H1 (cell line): ENCODE results near the gene LRRC37B. TPM values are rescaled to one million over a fixed set of nuclear protein-coding genes. Genes with fewer than 3 reads are reported as not detected.
"Not testable (repeated sequence)": the region's sequence is repeated elsewhere in the genome, so short reads cannot be mapped to it uniquely, and the experiment has no call there.

ENCODE experiments used
- CTCF ChIA-PET: fragments of 300-600 bp; sonication (Branson Sonifier 250); formaldehyde crosslinking; loops from one replicate; lab custom pipeline; 2021; ENCODE audit not compliant: partially characterized antibody; lab: Charles Lee
- POLR2A ChIA-PET: fragments of 300-600 bp; sonication (Branson Sonifier 250); formaldehyde crosslinking; loops from one replicate; lab custom pipeline; 2021; ENCODE audit warnings: inconsistent platforms; ENCODE audit not compliant: partially characterized antibody; lab: Charles Lee
- DNase-seq, 2 experiments: peaks; one replicate each; pipeline versions ENCODE4 v3.0.0 to v3.0.0-alpha.2; 2010 to 2022; ENCODE audit warnings: low spot score in 2 of 2, low read depth in 1 of 2, mixed read lengths in 1 of 2
- FAIRE-seq: peaks from 2 replicates; lab custom pipeline; 2011; peaks lifted over from hg19 to GRCh38; lab: Jason Lieb, UNC
- H2AFZ ChIP-seq: 2 replicates; pipeline ENCODE4 v1.8.1; 2012; ENCODE audit warnings: low read length, inconsistent platforms
- H2AK5ac ChIP-seq: 2 replicates; pipeline ENCODE4 v1.6.1; 2013; ENCODE audit warnings: low read depth, low read length
- H2BK120ac ChIP-seq: replicated peaks from 2 replicates; pipeline ENCODE3; 2013; ENCODE audit warnings: low read depth, low read length, inconsistent platforms
- H2BK12ac ChIP-seq: 2 replicates; pipeline ENCODE4 v1.6.1; 2013; ENCODE audit warnings: low read depth, low read length
- H2BK15ac ChIP-seq: 2 replicates; pipeline ENCODE4 v1.6.1; 2013; ENCODE audit warnings: low read length
- H2BK20ac ChIP-seq: 2 replicates; pipeline ENCODE4 v1.6.1; 2013; ENCODE audit warnings: low read length
- H2BK5ac ChIP-seq: 2 replicates; pipeline ENCODE4 v1.6.1; 2013; ENCODE audit warnings: low read depth, low read length
- H3K14ac ChIP-seq: 2 replicates; pipeline ENCODE4 v1.6.1; 2013; ENCODE audit warnings: inconsistent platforms; ENCODE audit not compliant: insufficient read length
- H3K18ac ChIP-seq: 2 replicates; pipeline ENCODE4 v1.6.1; 2013; ENCODE audit warnings: low read length; ENCODE audit errors: extremely low read depth
- H3K23ac ChIP-seq: 2 replicates; pipeline ENCODE4 v1.6.1; 2013; ENCODE audit warnings: inconsistent platforms; ENCODE audit not compliant: insufficient read length
- H3K23me2 ChIP-seq: 2 replicates; pipeline ENCODE4 v1.6.1; 2013; ENCODE audit warnings: low read depth, low read length
- H3K27ac ChIP-seq: 2 replicates; pipeline ENCODE4 v1.6.1; 2011; ENCODE audit warnings: low read depth, low read length, inconsistent platforms
- H3K27me3 ChIP-seq, 4 experiments: replicated peaks in 1 of 4; 1 replicate in 1 of 4; 2 replicates in 3 of 4; pipeline versions ENCODE4 v1.6.1 to v1.8.1; 2011 to 2013; ENCODE audit warnings: low read length in 3 of 4, mild to moderate bottlenecking in 3 of 4, inconsistent platforms in 2 of 4, mixed read lengths in 2 of 4, moderate library complexity in 1 of 4; ENCODE audit not compliant: control insufficient read depth in 3 of 4, insufficient read depth in 3 of 4; ENCODE audit errors: extremely low read depth in 1 of 4
- H3K36me3 ChIP-seq, 4 experiments: 2 replicates each; pipeline versions ENCODE4 v1.6.1 to v1.8.1; 2011 to 2013; ENCODE audit warnings: mild to moderate bottlenecking in 4 of 4, low read length in 3 of 4, moderate library complexity in 2 of 4, control low read depth in 1 of 4, inconsistent platforms in 1 of 4; ENCODE audit not compliant: insufficient read depth in 4 of 4, control insufficient read depth in 2 of 4
- H3K4ac ChIP-seq: replicated peaks from 2 replicates; pipeline ENCODE3; 2013; ENCODE audit warnings: low read length, low read depth, mixed read lengths, inconsistent platforms; ENCODE audit not compliant: insufficient read length
- H3K4me1 ChIP-seq, 4 experiments: replicated peaks in 1 of 4; 1 replicate in 1 of 4; 2 replicates in 3 of 4; pipeline versions ENCODE4 v1.6.1 to v1.8.1; 2011 to 2013; ENCODE audit warnings: low read length in 3 of 4, inconsistent platforms in 2 of 4, mixed read lengths in 1 of 4; ENCODE audit not compliant: insufficient read depth in 4 of 4, control insufficient read depth in 3 of 4
- H3K4me2 ChIP-seq, 2 experiments: 2 replicates each; pipeline versions ENCODE4 v1.6.1 to v1.8.1; 2011 to 2013; ENCODE audit warnings: low read depth in 2 of 2, low read length in 2 of 2, control low read depth in 1 of 2, inconsistent platforms in 1 of 2, mild to moderate bottlenecking in 1 of 2; ENCODE audit not compliant: insufficient read depth in 1 of 2
- H3K4me3 ChIP-seq, 4 experiments: fragments of 200-600, 300-600 bp in 1 of 4; sonication (generic), shearing (Covaris generic), sonication (Bioruptor Twin) in 1 of 4; 2 replicates each; pipeline versions ENCODE4 v1.5.1 to v1.8.1; 2011 to 2016; ENCODE audit warnings: low read length in 4 of 4, low read depth in 3 of 4, control low read depth in 2 of 4, inconsistent platforms in 2 of 4, mild to moderate bottlenecking in 2 of 4, mixed read lengths in 1 of 4, moderate library complexity in 1 of 4; ENCODE audit not compliant: insufficient read depth in 2 of 4; ENCODE audit errors: extremely low read depth in 1 of 4
- H3K56ac ChIP-seq: replicated peaks from 2 replicates; pipeline ENCODE3; 2013; ENCODE audit warnings: low read depth, mild to moderate bottlenecking, mixed read lengths, low read length, inconsistent platforms; ENCODE audit not compliant: insufficient read length
- H3K79me1 ChIP-seq: 2 replicates; pipeline ENCODE4 v1.6.1; 2013; ENCODE audit warnings: low read depth, low read length, control low read depth
- H3K79me2 ChIP-seq, 2 experiments: 2 replicates each; pipeline versions ENCODE4 v1.6.1 to v1.8.1; 2012 to 2013; ENCODE audit warnings: low read length in 2 of 2, mild to moderate bottlenecking in 2 of 2, inconsistent platforms in 1 of 2; ENCODE audit not compliant: insufficient read depth in 2 of 2, control insufficient read depth in 1 of 2
- H3K9ac ChIP-seq, 4 experiments: replicated peaks in 1 of 4; 1 replicate in 1 of 4; 2 replicates in 3 of 4; pipeline versions ENCODE4 v1.6.1 to v1.8.1; 2011 to 2013; ENCODE audit warnings: low read depth in 3 of 4, low read length in 3 of 4, control low read depth in 2 of 4, mild to moderate bottlenecking in 2 of 4, moderate library complexity in 2 of 4, inconsistent platforms in 1 of 4; ENCODE audit errors: extremely low read depth in 1 of 4
- H3K9me3 ChIP-seq, 2 experiments: 2 replicates each; pipeline versions ENCODE4 v1.6.1 to v1.8.1; 2012 to 2013; ENCODE audit warnings: mild to moderate bottlenecking in 2 of 2, moderate library complexity in 2 of 2, control low read depth in 1 of 2, inconsistent platforms in 1 of 2, low read depth in 1 of 2, low read length in 1 of 2, mixed read lengths in 1 of 2; ENCODE audit not compliant: insufficient read depth in 2 of 2
- H4K20me1 ChIP-seq, 2 experiments: replicated peaks in 1 of 2; 2 replicates each; pipeline versions ENCODE3 to v1.8.1; 2011 to 2013; ENCODE audit warnings: inconsistent platforms in 2 of 2, low read length in 2 of 2, mild to moderate bottlenecking in 1 of 2; ENCODE audit not compliant: insufficient read depth in 2 of 2, control insufficient read depth in 1 of 2
- H4K5ac ChIP-seq: 2 replicates; pipeline ENCODE4 v1.6.1; 2013; ENCODE audit warnings: low read length, low read depth, mixed read lengths, inconsistent platforms; ENCODE audit not compliant: insufficient read length
- H4K8ac ChIP-seq: 2 replicates; pipeline ENCODE4 v1.8.0; 2013; ENCODE audit warnings: mild to moderate bottlenecking, moderate library complexity, low read length, inconsistent platforms; ENCODE audit not compliant: insufficient read depth; ENCODE audit errors: extremely low read depth
- H4K91ac ChIP-seq: replicated peaks from 2 replicates; pipeline ENCODE3; 2013; ENCODE audit warnings: low read length, mixed read lengths, inconsistent platforms; ENCODE audit not compliant: insufficient read length
- WGBS, 2 experiments: shearing (Covaris generic) in 1 of 2; methylation state at CpG; one replicate each; pipeline versions ENCODE4 v1.1.6 to v1.1.7; 2013 to 2015; ENCODE audit warnings: low lambda C conversion rate in 2 of 2, mixed read lengths in 2 of 2, inconsistent platforms in 1 of 2, low coverage in 1 of 2, missing lambda C conversion rate in 1 of 2; ENCODE audit not compliant: insufficient replicate concordance in 2 of 2, insufficient coverage in 1 of 2, insufficient read length in 1 of 2; ENCODE audit errors: extremely low coverage in 1 of 2, missing lambda C conversion rate in 1 of 2; 5-methylcytosine and 5-hydroxymethylcytosine counted together
- polyA plus RNA-seq, 7 experiments: library from polyadenylated mRNA; depleted of rRNA in 3 of 7; stranded (reverse) in 5 of 7; unstranded in 2 of 7; fragments of >200 nt in 5 of 7; fragments of 200-250 nt in 2 of 7; gene quantifications; 1 replicate in 5 of 7; 2 replicates in 1 of 7; 4 replicates in 1 of 7; pipeline versions ENCODE4 v1.2.1 to v1.2.3, GENCODE V29; 2011 to 2013; ENCODE audit warnings: missing spikeins in 2 of 7, mixed read lengths in 2 of 7
- total RNA-seq: library from RNA; stranded (reverse); fragmentation: NEBNext Ultra II Directional; extraction: Animal tissue kit (Norgen Biotek cat#: 25700); gene quantifications from 2 replicates; pipeline ENCODE4 v1.2.1, GENCODE V29; 2021

LRRC37B gene
- total and polyA plus RNA-seq, 2 of the 8 experiments (the other 6 are each of a cell fraction or from before 2014, with no cell fraction given): 16.0 to 19.0 TPM

- CTCF ChIA-PET, H3K4me3 ChIP-seq, POLR2A ChIA-PET, H3K4me1 ChIP-seq, H2BK12ac ChIP-seq, H3K56ac ChIP-seq, H4K91ac ChIP-seq, H2AFZ ChIP-seq, H3K27me3 ChIP-seq, H3K18ac ChIP-seq, H2BK15ac ChIP-seq, H3K4ac ChIP-seq, H3K79me2 ChIP-seq, H3K4me2 ChIP-seq, H3K23me2 ChIP-seq, H3K9me3 ChIP-seq, H4K5ac ChIP-seq, H2AK5ac ChIP-seq, H3K79me1 ChIP-seq, H4K20me1 ChIP-seq, H3K23ac ChIP-seq, H2BK20ac ChIP-seq, FAIRE-seq, H2BK5ac ChIP-seq, H2BK120ac ChIP-seq, H4K8ac ChIP-seq, H3K27ac ChIP-seq, H3K14ac ChIP-seq, H3K9ac ChIP-seq, DNase-seq: not testable (repeated sequence)
- WGBS, 2 experiments: 83% methylated on average over 5 of the region's 5 CpGs; no CpG with 5 or more reads in 1 of the 2 experiments
- peaks cover 0 to 24% (median 11%) of the 10 kb centered on the region in 4 experiments; a peak in 4 of 8 replicates for H3K36me3 ChIP-seq
Measured at GRCh38 chr17:31975391-31975790, 31.8 kb upstream of the LRRC37B start.

- H2BK12ac ChIP-seq, H2BK5ac ChIP-seq, H2BK120ac ChIP-seq, H2AFZ ChIP-seq, H4K5ac ChIP-seq, H4K20me1 ChIP-seq, H3K56ac ChIP-seq, H3K4ac ChIP-seq, H2AK5ac ChIP-seq, H3K79me1 ChIP-seq, H3K27me3 ChIP-seq, H3K79me2 ChIP-seq, H3K4me3 ChIP-seq, H3K4me2 ChIP-seq, POLR2A ChIA-PET, H3K23ac ChIP-seq, H3K9ac ChIP-seq, H3K14ac ChIP-seq, H3K23me2 ChIP-seq, H3K9me3 ChIP-seq, DNase-seq, H2BK15ac ChIP-seq, H4K91ac ChIP-seq, H4K8ac ChIP-seq, FAIRE-seq, H3K4me1 ChIP-seq, H3K18ac ChIP-seq, H2BK20ac ChIP-seq, H3K27ac ChIP-seq: not testable (repeated sequence)
- H3K36me3 ChIP-seq: peaks cover 22 to 91% (median 61%) of the 10 kb centered on the region in 4 experiments
- WGBS, 2 experiments: 98% methylated on average over 8 of the region's 8 CpGs; no CpG with 5 or more reads in 1 of the 2 experiments
- CTCF ChIA-PET: interaction anchor here (1.2 kb wide), 1 partner anchor 15 kb away, joined by 4 read pairs; the partner anchor contains the start of gene LRRC37B
Measured at GRCh38 chr17:31991821-31992220, 15.4 kb upstream of the LRRC37B start.
